HUDEP-2 (cell line): Measurements from ENCODE around the gene DMRT1.
"Not testable (repeated sequence)": the region's sequence is repeated elsewhere in the genome, so short reads cannot be mapped to it uniquely, and the experiment has no call there.

Source experiments
- DNase-seq, 76 experiments: peaks; one replicate each; lab custom pipeline; 2025; ENCODE audit not compliant: unreplicated experiment in 76 of 76; lab: John Stamatoyannopoulos, UW

Gene DMRT1

GRCh38 chr9:852539-852938 is 11.0 kb downstream of the DMRT1 start:
- no peak for DNase-seq

GRCh38 chr9:859251-859650 is 17.8 kb downstream of the DMRT1 start:
- no peak for DNase-seq

DNA sequence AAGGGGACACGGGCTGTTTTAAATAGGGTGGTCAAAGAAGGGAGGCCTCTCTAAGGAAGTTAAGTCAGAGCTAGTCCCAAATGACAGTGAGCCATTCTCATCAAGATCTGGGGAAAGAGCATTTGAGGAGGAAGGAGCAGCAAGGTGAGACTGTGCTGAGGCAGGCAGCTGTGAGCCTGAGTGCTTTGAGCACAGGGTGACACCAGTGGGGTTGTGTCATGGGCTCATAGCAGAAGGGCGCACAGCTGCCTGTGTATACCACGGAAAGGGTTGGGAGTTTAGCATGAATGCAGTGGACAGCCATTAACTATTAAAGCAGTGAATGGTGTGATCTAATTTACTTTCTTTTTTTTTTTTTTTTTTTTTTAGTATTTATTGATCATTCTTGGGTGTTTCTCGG is 19.2 kb downstream of the DMRT1 start:
- no peak for DNase-seq

GRCh38 chr9:861525-861924 is 20.0 kb downstream of the DMRT1 start:
- not testable (repeated sequence) for DNase-seq

- DNase-seq = no peak
Measured at GRCh38 chr9:875119-875962, 33.8 kb downstream of the DMRT1 start.

DNA sequence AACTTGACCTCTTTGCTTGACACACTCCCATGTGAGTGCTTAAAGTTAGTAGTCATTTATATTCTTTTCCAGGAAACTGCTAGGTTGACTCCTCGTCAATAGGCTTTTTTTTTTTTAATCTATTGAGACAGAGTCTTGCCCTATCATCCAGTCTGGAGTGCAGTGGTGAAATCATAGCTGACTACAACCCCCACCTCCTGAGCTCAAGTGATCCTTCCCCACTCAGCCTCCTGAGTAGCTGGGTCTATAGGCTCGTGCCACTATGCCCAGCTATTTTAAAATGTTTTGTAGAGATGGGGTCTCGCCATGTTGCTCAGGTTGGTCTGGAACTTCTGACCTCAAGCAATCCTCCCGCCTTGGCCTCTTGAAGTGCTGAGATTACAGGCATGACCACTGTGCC is 34.9 kb downstream of the DMRT1 start:
- no peak for DNase-seq

GRCh38 chr9:878239-878638 is 36.7 kb downstream of the DMRT1 start:
- DNase-seq = no peak

GRCh38 chr9:880725-881124 is 39.2 kb downstream of the DMRT1 start:
- no peak for DNase-seq

DNA sequence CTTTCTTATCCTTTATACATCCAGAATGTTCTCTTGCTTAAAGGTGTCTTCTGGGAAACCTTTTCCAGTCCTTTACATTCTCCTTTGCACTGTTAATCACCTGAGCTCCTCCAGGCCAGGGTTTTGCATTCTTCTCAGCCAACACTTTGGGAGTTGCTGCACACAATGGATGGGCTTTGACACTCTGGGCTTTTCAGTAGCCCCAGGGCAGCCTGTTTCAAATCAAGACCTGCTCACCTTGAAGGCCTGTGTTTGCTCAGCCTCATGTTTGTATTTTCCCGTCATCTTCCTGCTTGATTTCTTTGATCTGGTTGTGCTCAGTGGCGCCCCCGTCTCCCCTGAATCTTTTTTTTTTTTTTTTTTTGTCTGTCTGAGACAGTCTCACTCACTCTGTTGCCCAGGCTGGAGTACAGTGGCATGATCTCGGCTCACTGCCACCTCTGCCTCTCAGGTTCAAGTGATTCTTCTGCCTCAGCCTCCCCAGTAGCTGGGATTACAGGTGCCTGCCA is 41.0 kb downstream of the DMRT1 start:
- no peak for DNase-seq

DNA sequence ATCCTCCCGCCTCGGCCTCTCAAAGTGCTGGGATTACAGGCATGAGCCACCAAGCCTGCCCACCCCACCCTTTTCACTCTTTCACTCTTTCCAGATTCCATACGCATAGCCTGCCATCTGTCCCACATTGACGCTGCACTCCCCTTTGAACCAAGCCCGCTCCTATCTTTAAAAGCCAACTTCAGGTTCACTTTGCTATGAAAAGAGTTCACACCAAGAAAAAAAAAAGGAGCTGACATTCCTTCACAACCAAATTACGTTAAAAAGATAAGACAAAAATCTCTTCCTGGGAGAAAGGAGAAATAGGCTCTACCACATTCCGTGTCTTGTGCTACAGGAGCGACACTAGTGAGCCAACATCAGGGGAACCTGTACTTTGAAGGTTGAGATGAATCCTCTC is 41.5 kb downstream of the DMRT1 start:
- DNase-seq = no peak

DNA sequence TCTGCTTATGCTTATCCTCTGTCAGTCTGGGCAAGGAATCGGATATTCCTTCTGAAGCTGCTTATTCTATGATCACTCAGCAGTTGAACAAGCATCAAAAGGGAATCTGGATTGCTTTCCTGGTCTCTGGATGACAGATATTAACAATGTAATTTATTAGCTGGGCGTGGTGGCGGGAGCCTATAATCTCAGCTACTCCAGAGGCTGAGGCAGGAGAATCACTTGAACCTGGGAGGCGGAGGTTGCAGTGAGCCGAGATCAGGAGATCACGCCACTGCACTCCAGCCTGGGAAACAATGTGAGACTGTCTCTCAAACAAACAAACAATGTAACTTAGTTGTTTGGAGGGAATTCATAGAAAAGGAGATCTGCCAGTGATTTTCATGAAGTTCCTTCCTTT is 45.4 kb downstream of the DMRT1 start:
- DNase-seq = no peak

DNA sequence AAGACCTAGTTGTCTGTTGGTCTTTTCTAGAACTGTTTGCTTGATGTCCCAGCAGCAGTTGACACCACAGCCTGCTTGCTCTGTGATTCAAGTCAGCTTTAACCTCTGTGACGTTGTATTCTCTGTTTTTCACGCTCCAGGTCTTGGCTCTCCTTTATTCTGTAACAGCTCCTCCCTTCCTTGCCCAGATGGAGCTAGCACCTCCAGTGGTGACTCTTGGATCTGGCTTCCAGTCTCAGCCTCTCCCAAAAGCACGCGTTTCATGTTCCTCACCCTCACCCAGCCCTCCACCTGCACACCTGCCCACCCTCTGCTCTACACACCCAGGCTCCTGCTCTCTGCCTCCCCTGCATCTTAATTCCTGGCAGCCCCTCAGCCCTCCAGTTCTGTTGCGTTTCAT is 50.6 kb downstream of the DMRT1 start:
- DNase-seq = no peak

GRCh38 chr9:893115-893514 is 51.6 kb downstream of the DMRT1 start:
- DNase-seq = no peak

GRCh38 chr9:893843-894420 is 52.4 kb downstream of the DMRT1 start:
- peak in 27 of 76 experiments; percentile 1 to 57 (median 15) for DNase-seq

DNA sequence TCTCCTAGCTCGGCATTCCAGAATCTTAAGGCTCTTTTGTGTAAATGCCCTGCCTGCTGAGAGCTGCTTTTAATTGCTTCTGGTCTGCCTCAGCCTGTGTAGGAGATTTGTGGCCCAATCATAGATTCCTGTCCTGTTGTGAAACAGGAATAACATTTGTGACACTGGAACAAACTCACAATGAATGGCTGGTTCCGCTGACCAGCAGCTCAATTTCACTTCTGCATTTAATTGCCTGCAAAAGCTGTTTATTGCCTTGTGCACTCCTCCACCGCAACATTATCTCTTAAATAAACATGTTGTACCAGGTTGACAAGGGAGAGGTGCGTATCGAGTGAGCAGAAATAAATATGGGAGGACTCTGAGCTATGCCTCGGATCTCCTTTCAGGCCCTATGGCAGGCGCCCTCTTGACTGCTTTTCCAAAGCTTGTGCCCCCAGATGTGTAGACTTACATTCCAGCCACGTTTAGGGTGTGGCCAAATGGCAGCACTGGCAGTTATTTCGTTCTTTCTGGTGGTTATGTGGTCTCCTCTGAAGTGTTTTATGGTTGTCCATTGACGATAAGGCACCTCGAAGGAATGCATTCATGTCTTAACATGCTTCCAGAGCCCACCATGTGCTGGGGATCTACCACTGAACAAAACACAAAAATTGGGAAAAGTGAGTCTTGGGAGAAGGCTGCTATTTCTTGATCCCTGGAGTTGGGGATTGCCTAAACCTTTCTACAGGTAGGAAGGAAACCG is 58.1 kb downstream of the DMRT1 start:
- DNase-seq = peak in 1 of 76 experiments; percentile 4

- no peak for DNase-seq
Measured at GRCh38 chr9:903886-904285, 62.4 kb downstream of the DMRT1 start.

DNA sequence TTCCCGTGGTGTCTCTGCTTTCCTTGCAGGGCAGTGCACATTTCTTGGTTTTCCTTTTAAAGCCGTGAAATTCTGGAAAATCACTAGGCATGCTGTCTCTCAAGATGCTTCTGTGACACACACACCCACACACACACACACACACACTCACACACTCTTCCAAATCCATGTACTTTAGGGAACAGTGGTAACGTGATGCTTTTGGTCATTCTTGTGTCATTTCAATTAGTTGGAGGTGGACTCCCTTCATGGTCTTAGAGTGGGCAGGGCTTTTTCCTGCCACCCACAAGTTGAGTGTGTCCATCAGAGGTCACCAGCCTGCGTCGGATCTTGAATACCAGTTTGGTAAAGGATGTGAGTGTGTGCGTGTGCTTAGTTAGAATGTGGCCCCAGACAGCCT is 64.4 kb downstream of the DMRT1 start:
- no peak for DNase-seq

DNA sequence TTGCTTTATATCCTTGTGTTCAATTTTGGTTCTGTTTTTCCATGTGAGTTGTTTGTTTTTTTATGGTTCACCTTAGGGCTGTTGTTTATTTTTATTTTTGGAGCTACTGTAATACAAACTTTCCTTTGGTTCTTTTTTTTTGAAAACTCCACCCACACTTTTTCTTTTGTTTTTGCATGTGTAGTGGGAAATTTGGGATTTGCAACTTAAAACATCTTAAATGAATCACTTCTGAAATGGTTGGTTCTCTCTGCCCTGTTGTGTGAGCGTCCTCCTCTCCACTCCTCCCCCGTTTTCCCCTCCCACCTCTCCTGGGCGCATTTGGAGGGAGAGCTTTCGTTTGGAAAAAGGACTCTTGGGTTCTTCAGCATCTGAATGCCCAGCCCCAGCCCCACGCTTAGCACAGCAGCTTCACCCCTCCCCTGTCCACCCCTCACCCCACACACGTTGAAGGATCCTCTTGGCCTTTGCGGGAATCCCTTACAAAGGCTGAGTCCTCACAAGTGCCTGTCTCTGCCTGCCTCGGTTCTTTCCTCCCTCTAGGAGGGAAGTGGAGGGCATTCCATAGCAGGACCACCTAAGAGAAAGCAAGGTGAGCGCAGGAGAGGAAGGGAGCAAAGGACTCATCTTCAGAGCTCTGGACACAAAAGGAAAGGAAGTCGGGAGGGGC is 67.2 kb downstream of the DMRT1 start:
- DNase-seq = no peak

- DNase-seq = no peak
Measured at GRCh38 chr9:911005-911404, 69.5 kb downstream of the DMRT1 start.

GRCh38 chr9:912776-913175 is 71.3 kb downstream of the DMRT1 start:
- no peak for DNase-seq

- DNase-seq = not testable (repeated sequence)
Measured at GRCh38 chr9:913526-913925, 72.0 kb downstream of the DMRT1 start.
